Mesenchymal stem cell (in vitro differentiated cells and primary cell): ENCODE data around the gene LARGE1.
A peak's percentile ranks its signal among the peaks of the same experiment; 100 is the strongest.

Experiments used
- DNase-seq: peaks from one replicate; pipeline ENCODE4 v3.0.0-alpha.2; 2013
- H2AFZ ChIP-seq: one replicate; pipeline ENCODE4 v1.6.1; 2013; ENCODE audit warnings: low read depth, mild to moderate bottlenecking, control low read depth, inconsistent platforms, low read length, moderate library complexity
- H2AK5ac ChIP-seq: 2 replicates; pipeline ENCODE4 v1.6.1; 2013; ENCODE audit warnings: low read length, moderate library complexity, mild to moderate bottlenecking, inconsistent platforms; ENCODE audit not compliant: severe bottlenecking
- H2BK120ac ChIP-seq: one replicate; pipeline ENCODE4 v1.6.1; 2013; ENCODE audit warnings: low read depth, mild to moderate bottlenecking, inconsistent platforms, low read length, moderate library complexity
- H2BK12ac ChIP-seq, 2 experiments: one replicate each; pipeline ENCODE4 v1.6.1; 2013; ENCODE audit warnings: inconsistent platforms in 2 of 2, low read length in 2 of 2, mild to moderate bottlenecking in 2 of 2, moderate library complexity in 2 of 2, control low read depth in 1 of 2
- H2BK15ac ChIP-seq: one replicate; pipeline ENCODE4 v1.6.1; 2013; ENCODE audit warnings: mild to moderate bottlenecking, low read depth, inconsistent platforms; ENCODE audit not compliant: poor library complexity, severe bottlenecking
- H2BK5ac ChIP-seq: 2 replicates; pipeline ENCODE4 v1.6.1; 2013; ENCODE audit warnings: low read depth, mild to moderate bottlenecking, low read length, control low read depth, inconsistent platforms; ENCODE audit not compliant: poor library complexity, severe bottlenecking
- H3K14ac ChIP-seq, 2 experiments: one replicate each; pipeline ENCODE4 v1.6.1; 2013; ENCODE audit warnings: inconsistent platforms in 2 of 2, low read length in 2 of 2, control low read depth in 1 of 2, mild to moderate bottlenecking in 1 of 2, moderate library complexity in 1 of 2
- H3K18ac ChIP-seq, 2 experiments: one replicate each; pipeline ENCODE4 v1.6.1; 2013; ENCODE audit warnings: inconsistent platforms in 2 of 2, low read length in 2 of 2, control low read depth in 1 of 2, low read depth in 1 of 2, mild to moderate bottlenecking in 1 of 2
- H3K23ac ChIP-seq, 2 experiments: one replicate each; pipeline ENCODE4 v1.6.1; 2013; ENCODE audit warnings: inconsistent platforms in 2 of 2, low read length in 2 of 2, mild to moderate bottlenecking in 2 of 2, moderate library complexity in 2 of 2, control low read depth in 1 of 2
- H3K27ac ChIP-seq: 2 replicates; pipeline ENCODE4 v1.5.1; 2013; ENCODE audit warnings: mild to moderate bottlenecking, moderate library complexity, low read length, control low read depth, inconsistent platforms; ENCODE audit not compliant: poor library complexity, severe bottlenecking
- H3K27me3 ChIP-seq, 2 experiments: 2 replicates each; pipeline versions ENCODE4 v1.6.1 to v1.7.0; 2013; ENCODE audit warnings: low read length in 2 of 2, mild to moderate bottlenecking in 2 of 2, moderate library complexity in 2 of 2, control low read depth in 1 of 2, inconsistent platforms in 1 of 2; ENCODE audit not compliant: control insufficient read depth in 1 of 2, insufficient read depth in 1 of 2
- H3K36me3 ChIP-seq, 2 experiments: 2 replicates each; pipeline versions ENCODE4 v1.6.1 to v1.7.0; 2013; ENCODE audit warnings: low read length in 2 of 2, control low read depth in 1 of 2, inconsistent platforms in 1 of 2, low read depth in 1 of 2, mild to moderate bottlenecking in 1 of 2; ENCODE audit not compliant: insufficient read depth in 2 of 2, control insufficient read depth in 1 of 2
- H3K4ac ChIP-seq, 2 experiments: one replicate each; pipeline ENCODE4 v1.6.1; 2013; ENCODE audit warnings: inconsistent platforms in 2 of 2, low read length in 2 of 2, mild to moderate bottlenecking in 2 of 2, moderate library complexity in 2 of 2, control low read depth in 1 of 2, low read depth in 1 of 2
- H3K4me1 ChIP-seq: 2 replicates; pipeline ENCODE4 v1.6.1; 2013; ENCODE audit warnings: low read depth, low read length, control low read depth; ENCODE audit not compliant: control insufficient read depth, insufficient read depth
- H3K4me2 ChIP-seq: 2 replicates; pipeline ENCODE4 v1.6.1; 2013; ENCODE audit warnings: low read length, mild to moderate bottlenecking, inconsistent platforms; ENCODE audit not compliant: poor library complexity, severe bottlenecking
- H3K4me3 ChIP-seq, 2 experiments: 2 replicates each; pipeline versions ENCODE4 v1.5.1 to v1.7.0; 2013; ENCODE audit warnings: low read length in 2 of 2, mild to moderate bottlenecking in 2 of 2, control low read depth in 1 of 2, low read depth in 1 of 2; ENCODE audit not compliant: insufficient read depth in 1 of 2
- H3K79me1 ChIP-seq: replicated peaks from 2 replicates; pipeline ENCODE4 v1.6.1; 2013; ENCODE audit warnings: mild to moderate bottlenecking, control low read depth, low read length, inconsistent platforms; ENCODE audit not compliant: poor library complexity, severe bottlenecking
- H3K9ac ChIP-seq: 2 replicates; pipeline ENCODE4 v1.7.0; 2013; ENCODE audit warnings: mild to moderate bottlenecking, low read length, moderate library complexity
- H3K9me3 ChIP-seq: 2 replicates; pipeline ENCODE4 v1.7.0; 2013; ENCODE audit warnings: mild to moderate bottlenecking, low read length; ENCODE audit not compliant: control insufficient read depth
- H4K8ac ChIP-seq: one replicate; pipeline ENCODE4 v1.6.1; 2013; ENCODE audit warnings: inconsistent platforms, mild to moderate bottlenecking, low read length, moderate library complexity
- H4K91ac ChIP-seq: one replicate; pipeline ENCODE4 v1.6.1; 2013; ENCODE audit warnings: mild to moderate bottlenecking, low read length, inconsistent platforms
- WGBS: methylation state at CpG from one replicate; pipeline ENCODE4 v1.1.7; 2013; ENCODE audit warnings: mixed read lengths; 5-methylcytosine and 5-hydroxymethylcytosine counted together

Gene LARGE1

DNA sequence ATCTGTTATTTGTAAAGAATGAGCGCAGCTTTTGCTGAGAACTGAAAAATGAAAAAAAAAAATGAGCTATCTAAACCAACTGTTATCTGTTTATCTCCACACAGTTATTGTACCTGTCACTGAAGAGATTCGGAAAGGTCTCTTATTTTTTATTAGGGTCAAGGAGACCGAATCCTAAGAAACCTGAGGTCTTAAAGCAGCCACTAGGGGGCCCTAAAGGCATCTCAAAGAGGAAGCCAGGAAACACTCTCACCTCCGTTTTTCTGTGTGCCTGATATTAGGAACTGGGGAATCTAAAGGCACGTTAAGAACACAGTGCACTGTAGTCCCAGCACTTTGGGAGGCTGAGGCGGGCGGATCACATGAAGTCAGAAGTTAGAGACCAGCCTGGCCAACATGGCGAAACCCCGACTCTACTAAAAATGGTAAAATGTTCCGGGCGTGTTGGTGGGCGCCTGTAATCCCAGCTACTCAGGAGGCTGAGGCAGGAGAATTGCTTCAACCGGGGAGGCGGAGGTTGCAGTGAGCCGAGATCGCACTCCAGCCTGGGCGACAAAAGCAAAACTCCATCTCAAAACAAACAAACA is 3.5 kb upstream of the LARGE1 start:
- no peak overlapping the region for H2AFZ ChIP-seq
- no peak overlapping the region for H2BK12ac ChIP-seq
- H2BK120ac ChIP-seq, result no peak overlapping the region
- H3K27ac ChIP-seq, result no peak overlapping the region
- no peak overlapping the region for H2BK5ac ChIP-seq
- H3K4me3 ChIP-seq, result peak overlapping the region in 1 of 2 experiments; percentile 86
- no peak overlapping the region for H3K4ac ChIP-seq
- no peak overlapping the region for H3K4me2 ChIP-seq
- H3K9me3 ChIP-seq, result no peaks in the 10 kb centered on the region
- no peaks in the 10 kb centered on the region for H3K36me3 ChIP-seq
- H3K27me3 ChIP-seq, result peaks cover under 1 to 30% of the 10 kb centered on the region in 2 experiments
- no peak overlapping the region for H3K23ac ChIP-seq
- no peak overlapping the region for H2AK5ac ChIP-seq
- no peak overlapping the region for H4K91ac ChIP-seq
- H3K14ac ChIP-seq, result no peak overlapping the region
- peak; percentile 73 for DNase-seq
- no peak overlapping the region for H3K18ac ChIP-seq
- H3K79me1 ChIP-seq, result peaks cover 3% of the 10 kb centered on the region
- 39% methylated on average over 11 of the region's 17 CpGs for WGBS
- H2BK15ac ChIP-seq, result no peak overlapping the region
- peak overlapping the region; percentile 86 for H3K9ac ChIP-seq
- H3K4me1 ChIP-seq, result peaks cover 20% of the 10 kb centered on the region
- H4K8ac ChIP-seq, result no peak overlapping the region

DNA sequence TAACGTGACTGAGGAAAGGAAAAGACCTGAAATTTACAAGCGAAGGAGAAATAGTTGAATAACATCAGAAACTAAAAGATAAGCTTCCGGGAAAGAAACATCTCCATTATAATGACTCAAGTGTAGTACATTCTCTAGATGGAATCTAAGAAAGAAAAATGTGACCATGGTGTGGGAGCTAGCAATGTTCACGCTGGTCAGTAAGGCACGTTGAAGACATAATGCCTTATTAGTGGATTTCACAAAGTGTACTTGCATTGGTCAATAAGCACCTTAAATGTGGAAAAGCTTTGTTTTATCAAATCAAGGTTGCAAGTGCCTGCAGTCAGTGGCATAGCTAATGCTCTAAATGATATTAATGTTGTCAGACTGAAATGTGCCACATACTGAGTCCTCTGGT is 2.8 kb upstream of the LARGE1 start:
- H3K23ac ChIP-seq, result no peak overlapping the region
- H2AFZ ChIP-seq, result no peak overlapping the region
- H3K27ac ChIP-seq, result no peak overlapping the region
- H3K9me3 ChIP-seq, result no peaks in the 10 kb centered on the region
- H4K91ac ChIP-seq, result no peak overlapping the region
- H3K79me1 ChIP-seq, result peaks cover 7% of the 10 kb centered on the region
- H3K4me1 ChIP-seq, result peaks cover 20% of the 10 kb centered on the region
- H2BK5ac ChIP-seq, result no peak overlapping the region
- WGBS, result 2% methylated on average over 2 of the region's 5 CpGs
- H3K4ac ChIP-seq, result no peak overlapping the region
- H2BK15ac ChIP-seq, result no peak overlapping the region
- peak overlapping the region; percentile 86 for H3K9ac ChIP-seq
- H4K8ac ChIP-seq, result no peak overlapping the region
- peaks cover 0 to 36% of the 10 kb centered on the region in 2 experiments for H3K27me3 ChIP-seq
- H3K14ac ChIP-seq, result no peak overlapping the region
- H2BK120ac ChIP-seq, result no peak overlapping the region
- peak; percentile 43 for DNase-seq
- H2AK5ac ChIP-seq, result no peak overlapping the region
- H3K4me2 ChIP-seq, result no peak overlapping the region
- no peak overlapping the region for H2BK12ac ChIP-seq
- H3K18ac ChIP-seq, result no peak overlapping the region
- no peaks in the 10 kb centered on the region for H3K36me3 ChIP-seq
- peak overlapping the region in 1 of 2 experiments; percentile 86 for H3K4me3 ChIP-seq

DNA sequence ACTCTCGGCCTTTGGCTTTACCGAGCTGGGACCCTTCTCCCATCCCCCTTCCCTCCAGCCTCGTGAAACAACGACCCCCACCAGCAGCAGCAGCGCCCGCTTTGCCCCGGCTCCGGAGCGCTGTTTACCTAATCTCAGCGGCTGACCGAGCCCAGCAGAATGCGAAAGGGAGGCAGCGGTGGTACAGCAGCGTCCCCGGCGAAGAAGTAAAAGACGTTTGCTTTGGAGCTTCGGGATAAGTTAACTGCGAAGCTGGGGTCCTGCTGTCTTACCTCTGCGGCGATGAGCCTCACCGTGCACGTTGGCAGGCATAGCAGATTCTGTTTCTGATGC is 2.0 kb upstream of the LARGE1 start:
- Histone ChIP-seq H3K4ac (peak overlapping the region in 1 of 2 experiments; percentile 68), H4K8ac (no peak overlapping the region), H3K23ac (peak overlapping the region in 1 of 2 experiments; percentile 23), H3K4me2 (peak overlapping the region; percentile 99), H3K36me3 (no peaks in the 10 kb centered on the region), H2AFZ (peak overlapping the region; percentile 83), H2AK5ac (no peak overlapping the region), H3K14ac (peak overlapping the region in 1 of 2 experiments; percentile 36), H3K9ac (peak overlapping the region; percentile 86), H3K4me3 (peak overlapping the region; percentile 59 to 86), H3K27ac (no peak overlapping the region), H2BK12ac (no peak overlapping the region), H2BK5ac (no peak overlapping the region), H2BK15ac (no peak overlapping the region), H3K9me3 (no peaks in the 10 kb centered on the region), H4K91ac (no peak overlapping the region), H3K18ac (peak overlapping the region; percentile 75), H3K27me3 (peaks cover 0 to 41% of the 10 kb centered on the region in 2 experiments), H3K79me1 (peaks cover 8% of the 10 kb centered on the region), H2BK120ac (peak overlapping the region; percentile 58), H3K4me1 (peaks cover 20% of the 10 kb centered on the region)
- under 1% methylated on average over 19 of the region's 23 CpGs for WGBS
- peak; percentile 63 for DNase-seq

DNA sequence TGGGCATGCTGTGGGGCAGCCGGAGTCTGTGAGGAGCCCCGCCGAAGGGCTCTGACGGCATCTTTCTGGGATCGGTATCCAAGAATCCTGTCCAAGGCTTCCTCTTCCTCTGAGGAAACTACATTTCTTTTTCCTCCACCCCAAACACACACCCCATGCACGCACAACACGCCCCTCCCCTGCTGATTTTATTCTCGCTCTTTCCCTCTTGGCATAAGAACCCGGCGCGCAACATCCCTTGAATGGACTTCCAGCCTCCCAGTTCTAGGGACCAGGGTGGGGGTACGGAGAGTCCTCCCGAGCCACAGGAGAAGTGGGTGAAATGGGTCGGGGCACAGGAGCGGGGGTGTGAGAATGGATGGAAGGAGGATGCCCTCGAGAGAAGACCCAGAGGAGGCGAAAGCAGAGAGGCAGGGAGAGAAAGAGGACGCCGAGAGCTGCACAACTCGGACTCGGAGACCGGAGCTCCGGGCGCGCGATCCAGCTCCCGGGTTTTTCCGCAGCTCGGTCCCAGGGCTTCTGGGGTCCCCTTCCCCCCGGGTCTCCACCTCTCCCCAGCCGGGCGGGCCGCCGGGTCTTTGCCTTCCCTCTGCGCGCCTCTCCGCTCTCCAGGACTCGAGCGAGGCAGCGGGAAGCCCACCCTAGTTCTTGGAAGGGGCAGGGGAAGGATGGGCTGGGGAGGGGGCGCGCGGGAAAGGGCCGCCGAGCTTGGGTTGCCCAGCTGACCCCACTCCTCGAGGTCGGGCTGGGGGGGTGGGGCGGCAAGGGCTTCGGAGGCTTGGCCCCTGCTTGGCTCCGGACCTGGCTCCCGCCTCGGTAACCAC is 1.5 kb upstream of the LARGE1 start:
- Histone ChIP-seq H3K4me3 (peak overlapping the region; percentile 59 to 86), H3K27me3 (peaks cover 0 to 41% of the 10 kb centered on the region in 2 experiments), H2BK120ac (peak overlapping the region; percentile 85), H3K9me3 (no peaks in the 10 kb centered on the region), H4K91ac (peak overlapping the region; percentile 75), H2AFZ (peak overlapping the region; percentile 83), H3K36me3 (no peaks in the 10 kb centered on the region), H3K23ac (peak overlapping the region in 1 of 2 experiments; percentile 83), H3K18ac (peak overlapping the region; percentile 75 to 89), H3K14ac (peak overlapping the region in 1 of 2 experiments; percentile 36), H3K79me1 (peaks cover 11% of the 10 kb centered on the region), H3K27ac (peak overlapping the region; percentile 1), H4K8ac (peak overlapping the region; percentile 88), H2BK12ac (peak overlapping the region; percentile 66 to 83), H2AK5ac (no peak overlapping the region), H2BK5ac (no peak overlapping the region), H3K4me1 (peaks cover 20% of the 10 kb centered on the region), H2BK15ac (peak overlapping the region; percentile 100), H3K4me2 (peak overlapping the region; percentile 99), H3K4ac (peak overlapping the region; percentile 68 to 75), H3K9ac (peak overlapping the region; percentile 86)
- WGBS, result 0% methylated on average over 26 of the region's 52 CpGs
- peak; percentile 83 for DNase-seq
